ENCODE data around the gene CACNG8.
"Not testable (repeated sequence)": the region's sequence is repeated elsewhere in the genome, so short reads cannot be mapped to it uniquely, and the experiment has no call there.

Gene CACNG8

DNA sequence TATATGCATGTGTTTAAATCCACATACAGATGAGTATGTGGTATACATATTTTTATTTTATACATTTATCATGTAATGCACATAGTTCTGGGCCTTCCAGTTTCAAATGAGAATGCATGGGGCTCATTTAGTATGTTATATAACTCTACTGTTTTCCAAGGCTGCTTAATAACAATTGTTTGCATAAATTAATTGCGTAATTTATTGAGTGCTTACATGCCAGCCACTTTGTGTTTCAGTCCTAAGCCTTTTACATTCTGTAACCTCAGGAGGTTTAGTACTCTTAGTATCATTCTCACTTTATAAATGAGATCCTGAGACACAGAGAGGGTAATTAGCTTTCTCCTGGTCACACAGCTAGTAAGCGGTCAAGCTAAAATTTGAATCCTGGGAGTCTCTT, 16.7 kb upstream of the CACNG8 start:
- Histone ChIP-seq H3K9me3 (ENCODE audit: severe bottlenecking) (no peaks in the 10 kb centered on the region), H3K4me1 (ENCODE audit: insufficient read depth, poor library complexity, severe bottlenecking) (no peaks in the 10 kb centered on the region), H3K36me3 (ENCODE audit: low read depth) (no peaks in the 10 kb centered on the region), H3K27me3 (ENCODE audit: insufficient read depth, poor library complexity, severe bottlenecking) (peaks cover 37% of the 10 kb centered on the region), H3K27ac (ENCODE audit: poor library complexity, severe bottlenecking) (no peak overlapping the region), H3K4me3 (ENCODE audit: severe bottlenecking) (no peak overlapping the region)
- DNase-seq (ENCODE audit: low spot score): no peak
- ATAC-seq (ENCODE audit: low read depth): no peak
- TF ChIP-seq, protein P1, sequence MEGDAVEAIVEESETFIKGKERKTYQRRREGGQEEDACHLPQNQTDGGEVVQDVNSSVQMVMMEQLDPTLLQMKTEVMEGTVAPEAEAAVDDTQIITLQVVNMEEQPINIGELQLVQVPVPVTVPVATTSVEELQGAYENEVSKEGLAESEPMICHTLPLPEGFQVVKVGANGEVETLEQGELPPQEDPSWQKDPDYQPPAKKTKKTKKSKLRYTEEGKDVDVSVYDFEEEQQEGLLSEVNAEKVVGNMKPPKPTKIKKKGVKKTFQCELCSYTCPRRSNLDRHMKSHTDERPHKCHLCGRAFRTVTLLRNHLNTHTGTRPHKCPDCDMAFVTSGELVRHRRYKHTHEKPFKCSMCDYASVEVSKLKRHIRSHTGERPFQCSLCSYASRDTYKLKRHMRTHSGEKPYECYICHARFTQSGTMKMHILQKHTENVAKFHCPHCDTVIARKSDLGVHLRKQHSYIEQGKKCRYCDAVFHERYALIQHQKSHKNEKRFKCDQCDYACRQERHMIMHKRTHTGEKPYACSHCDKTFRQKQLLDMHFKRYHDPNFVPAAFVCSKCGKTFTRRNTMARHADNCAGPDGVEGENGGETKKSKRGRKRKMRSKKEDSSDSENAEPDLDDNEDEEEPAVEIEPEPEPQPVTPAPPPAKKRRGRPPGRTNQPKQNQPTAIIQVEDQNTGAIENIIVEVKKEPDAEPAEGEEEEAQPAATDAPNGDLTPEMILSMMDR (IDR thresholded peaks at IDR 0.05; ENCODE audit: poor library complexity, severe bottlenecking): no peak

DNA sequence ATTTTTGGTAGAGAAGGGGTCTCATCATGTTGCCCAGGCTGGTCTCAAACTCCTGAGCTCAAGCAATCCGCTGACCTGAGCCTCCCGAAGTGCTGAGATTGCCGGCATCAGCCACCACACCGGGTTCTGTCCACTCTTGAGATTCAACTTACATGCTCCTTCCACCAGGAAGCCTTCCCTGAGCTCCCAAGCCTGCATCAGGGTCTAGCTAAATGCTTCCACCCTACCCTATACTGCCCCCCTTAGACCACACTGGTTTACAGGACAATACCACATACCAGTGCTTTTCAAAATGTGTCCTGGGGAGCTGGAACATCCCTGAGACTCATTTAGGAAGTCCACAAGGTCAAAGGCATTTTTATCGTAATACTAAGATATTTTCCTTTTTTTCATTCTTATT, 15.1 kb upstream of the CACNG8 start:
- ATAC-seq (ENCODE audit: low read depth): no peak
- no peak for DNase-seq (ENCODE audit: low spot score)
- Histone ChIP-seq H3K4me1 (ENCODE audit: insufficient read depth, poor library complexity, severe bottlenecking) (no peaks in the 10 kb centered on the region), H3K9me3 (ENCODE audit: severe bottlenecking) (no peaks in the 10 kb centered on the region), H3K27me3 (ENCODE audit: insufficient read depth, poor library complexity, severe bottlenecking) (peaks cover 25% of the 10 kb centered on the region), H3K4me3 (ENCODE audit: severe bottlenecking) (no peak overlapping the region), H3K27ac (ENCODE audit: poor library complexity, severe bottlenecking) (no peak overlapping the region), H3K36me3 (ENCODE audit: low read depth) (no peaks in the 10 kb centered on the region)
- TF ChIP-seq, protein P1 (IDR thresholded peaks at IDR 0.05; ENCODE audit: poor library complexity, severe bottlenecking): peak; percentile 16

DNA sequence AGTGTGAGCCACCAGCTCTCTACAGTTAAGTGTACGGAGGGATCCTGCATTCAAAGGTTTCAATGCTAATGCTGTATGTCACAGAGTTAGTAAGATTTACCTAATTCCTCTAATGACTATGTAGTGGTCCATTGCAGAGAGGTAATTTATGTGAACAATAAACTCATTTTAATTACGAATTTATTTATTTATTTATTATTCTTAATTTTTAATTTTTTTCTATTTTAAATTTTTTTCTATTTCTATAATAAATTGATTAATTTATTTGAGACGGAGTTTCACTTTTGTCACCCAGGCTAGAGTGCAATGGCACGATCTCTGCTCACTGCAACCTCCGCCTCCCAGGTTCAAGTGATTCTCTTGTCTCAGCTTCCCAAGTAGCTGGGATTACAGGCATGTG, 14.1 kb upstream of the CACNG8 start:
- not testable (repeated sequence) for ATAC-seq (ENCODE audit: low read depth); H3K27ac ChIP-seq (ENCODE audit: poor library complexity, severe bottlenecking); H3K36me3 ChIP-seq (ENCODE audit: low read depth)

DNA sequence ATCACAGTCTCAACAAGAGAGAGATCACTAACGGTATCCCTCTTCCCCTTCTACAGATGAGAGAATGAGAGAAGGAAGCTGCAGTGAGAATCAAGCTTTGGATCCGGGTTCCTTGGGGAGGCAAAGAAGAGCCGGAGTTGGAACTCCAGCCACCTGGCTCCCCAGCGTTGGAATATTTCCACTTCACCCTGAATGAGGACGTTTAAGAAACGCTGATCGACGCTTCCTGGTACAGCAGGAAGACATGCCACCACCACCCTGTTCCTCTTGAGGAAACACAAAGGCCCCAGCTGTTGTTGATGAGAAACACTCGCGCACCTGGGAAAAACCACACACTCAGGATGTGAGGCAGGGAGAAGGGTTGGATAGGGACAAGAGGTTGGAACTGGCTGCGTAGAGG, 11.3 kb upstream of the CACNG8 start:
- DNase-seq (ENCODE audit: low spot score) (no peak), ATAC-seq (ENCODE audit: low read depth) (no peak)
- Histone ChIP-seq H3K27me3 (ENCODE audit: insufficient read depth, poor library complexity, severe bottlenecking) (no peaks in the 10 kb centered on the region), H3K36me3 (ENCODE audit: low read depth) (no peaks in the 10 kb centered on the region), H3K4me3 (ENCODE audit: severe bottlenecking) (no peak overlapping the region), H3K9me3 (ENCODE audit: severe bottlenecking) (no peaks in the 10 kb centered on the region), H3K4me1 (ENCODE audit: insufficient read depth, poor library complexity, severe bottlenecking) (no peaks in the 10 kb centered on the region), H3K27ac (ENCODE audit: poor library complexity, severe bottlenecking) (no peak overlapping the region)
- TF ChIP-seq, protein P1 (IDR thresholded peaks at IDR 0.05; ENCODE audit: poor library complexity, severe bottlenecking): no peak

More for the DNA sequence above, 14.1 kb upstream of the CACNG8 start:
- DNase-seq (ENCODE audit: low spot score); H3K4me1 ChIP-seq (ENCODE audit: insufficient read depth, poor library complexity, severe bottlenecking); H3K4me3 ChIP-seq (ENCODE audit: severe bottlenecking); H3K9me3 ChIP-seq (ENCODE audit: severe bottlenecking): not testable (repeated sequence)
- peaks cover 18% of the 10 kb centered on the region for H3K27me3 ChIP-seq (ENCODE audit: insufficient read depth, poor library complexity, severe bottlenecking)

DNA sequence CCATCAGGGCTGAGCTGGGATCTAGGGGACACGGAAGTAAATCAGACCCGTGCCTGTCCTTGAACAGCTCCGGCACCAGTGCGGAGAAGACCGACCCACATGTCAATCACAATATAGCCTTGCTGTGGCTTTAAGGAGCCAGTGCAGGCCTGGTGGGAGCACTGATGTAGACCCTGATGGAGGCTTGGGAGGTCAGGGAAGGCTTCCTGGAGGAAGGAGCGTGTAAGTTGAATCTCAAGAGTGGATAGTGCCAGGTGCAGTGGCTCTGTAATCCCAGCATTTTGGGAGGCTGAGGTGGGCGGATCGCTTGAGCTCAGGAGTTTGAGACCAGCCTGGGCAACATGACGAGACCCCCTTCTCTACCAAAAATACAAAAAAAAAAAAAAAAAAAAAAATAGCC, 10.8 kb upstream of the CACNG8 start:
- no peak for DNase-seq (ENCODE audit: low spot score)
- no peak for ATAC-seq (ENCODE audit: low read depth)
- Histone ChIP-seq H3K36me3 (ENCODE audit: low read depth) (no peaks in the 10 kb centered on the region), H3K4me1 (ENCODE audit: insufficient read depth, poor library complexity, severe bottlenecking) (no peaks in the 10 kb centered on the region), H3K27me3 (ENCODE audit: insufficient read depth, poor library complexity, severe bottlenecking) (no peaks in the 10 kb centered on the region), H3K9me3 (ENCODE audit: severe bottlenecking) (no peaks in the 10 kb centered on the region), H3K27ac (ENCODE audit: poor library complexity, severe bottlenecking) (no peak overlapping the region), H3K4me3 (ENCODE audit: severe bottlenecking) (no peak overlapping the region)
- TF ChIP-seq, protein P1 (IDR thresholded peaks at IDR 0.05; ENCODE audit: poor library complexity, severe bottlenecking): no peak
